CD14-positive monocyte (primary cell): ENCODE measurements around the gene CAV2. TPM values are rescaled to one million over a fixed set of nuclear protein-coding genes. Genes with fewer than 3 reads are reported as not detected.

ENCODE experiments used
- DNase-seq, 3 donors: peaks; one replicate each; pipeline ENCODE4 v3.0.0-alpha.2; 2011 to 2022
- H2AFZ ChIP-seq: 2 replicates; pipeline ENCODE4 v1.6.0; 2012; ENCODE audit warnings: mild to moderate bottlenecking, low read depth, low read length, inconsistent platforms; ENCODE audit not compliant: insufficient read depth, poor library complexity, severe bottlenecking
- H3K27ac ChIP-seq, 2 donors: 1 replicate in 1 of 2; 2 replicates in 1 of 2; pipeline ENCODE4 v1.5.1; 2012 to 2013; ENCODE audit warnings: low read length in 2 of 2, control low read depth in 1 of 2, inconsistent platforms in 1 of 2, low read depth in 1 of 2, mild to moderate bottlenecking in 1 of 2
- H3K27me3 ChIP-seq, 2 donors: one replicate each; pipeline versions ENCODE4 v1.6.0 to v1.6.1; 2011 to 2013; ENCODE audit warnings: low read length in 2 of 2; ENCODE audit not compliant: control insufficient read depth in 2 of 2, insufficient read depth in 2 of 2
- H3K36me3 ChIP-seq, 2 donors: replicated peaks in 1 of 2; 1 replicate in 1 of 2; 2 replicates in 1 of 2; pipeline versions ENCODE4 v1.5.1 to v1.6.1; 2012 to 2013; ENCODE audit warnings: low read length in 2 of 2, control low read depth in 1 of 2, inconsistent platforms in 1 of 2, mild to moderate bottlenecking in 1 of 2; ENCODE audit not compliant: insufficient read depth in 2 of 2, control insufficient read depth in 1 of 2
- H3K4me1 ChIP-seq, 2 donors: 1 replicate in 1 of 2; 2 replicates in 1 of 2; pipeline versions ENCODE4 v1.5.1 to v1.6.1; 2012 to 2013; ENCODE audit warnings: low read length in 2 of 2, control low read depth in 1 of 2, inconsistent platforms in 1 of 2, mild to moderate bottlenecking in 1 of 2, moderate library complexity in 1 of 2; ENCODE audit not compliant: insufficient read depth in 2 of 2, control insufficient read depth in 1 of 2
- H3K4me2 ChIP-seq: replicated peaks from 2 replicates; pipeline ENCODE3; 2012; ENCODE audit warnings: low read length, moderate library complexity, mild to moderate bottlenecking; ENCODE audit not compliant: poor library complexity, severe bottlenecking; ENCODE audit errors: extremely low read depth
- H3K4me3 ChIP-seq, 3 experiments: fragments of 200-600 bp in 1 of 3; sonication (generic) in 1 of 3; replicated peaks in 1 of 3; 1 replicate in 2 of 3; 2 replicates in 1 of 3; pipeline ENCODE4 v1.5.1; 2011 to 2013; ENCODE audit warnings: low read length in 3 of 3, mild to moderate bottlenecking in 3 of 3, control low read depth in 2 of 3, low read depth in 2 of 3, inconsistent platforms in 1 of 3, moderate library complexity in 1 of 3
- H3K79me2 ChIP-seq: 2 replicates; pipeline ENCODE4 v1.6.0; 2012; ENCODE audit warnings: mild to moderate bottlenecking, control low read depth, inconsistent platforms, low read length, moderate library complexity; ENCODE audit not compliant: insufficient read depth
- H3K9ac ChIP-seq: 2 replicates; pipeline ENCODE4 v1.6.0; 2017; ENCODE audit warnings: low read length, mild to moderate bottlenecking; ENCODE audit not compliant: insufficient read depth, poor library complexity, severe bottlenecking
- H3K9me3 ChIP-seq, 2 donors: replicated peaks in 1 of 2; 1 replicate in 1 of 2; 2 replicates in 1 of 2; pipeline versions ENCODE4 v1.5.1 to v1.6.1; 2012 to 2013; ENCODE audit warnings: low read length in 2 of 2, control low read depth in 1 of 2; ENCODE audit not compliant: control insufficient read depth in 1 of 2, insufficient read depth in 1 of 2
- H4K20me1 ChIP-seq: 2 replicates; pipeline ENCODE4 v1.6.0; 2012; ENCODE audit warnings: mild to moderate bottlenecking, low read length, control low read depth, moderate library complexity; ENCODE audit not compliant: insufficient read depth
- H3K27ac Mint-ChIP-seq, 7 donors: one replicate each; pipeline ENCODE4 v1.8.0; 2020; ENCODE audit warnings: mild to moderate bottlenecking in 7 of 7, mixed read lengths in 7 of 7, moderate library complexity in 6 of 7, inconsistent platforms in 2 of 7
- H3K27me3 Mint-ChIP-seq, 3 donors: one replicate each; pipeline ENCODE4 v1.8.0; 2021 to 2022; ENCODE audit warnings: low read depth in 3 of 3, mild to moderate bottlenecking in 3 of 3, mixed read lengths in 3 of 3, moderate library complexity in 3 of 3, inconsistent platforms in 1 of 3
- H3K36me3 Mint-ChIP-seq, 2 donors: one replicate each; pipeline ENCODE4 v1.8.0; 2020; ENCODE audit warnings: mixed read lengths in 2 of 2, inconsistent platforms in 1 of 2, mild to moderate bottlenecking in 1 of 2
- H3K4me1 Mint-ChIP-seq: one replicate; pipeline ENCODE4 v1.8.0; 2020; ENCODE audit warnings: mild to moderate bottlenecking, mixed read lengths
- H3K4me3 Mint-ChIP-seq, 2 donors: one replicate each; pipeline ENCODE4 v1.8.0; 2020; ENCODE audit warnings: mild to moderate bottlenecking in 2 of 2, mixed read lengths in 2 of 2, moderate library complexity in 1 of 2
- H3K9me3 Mint-ChIP-seq, 7 donors: one replicate each; pipeline ENCODE4 v1.8.0; 2020 to 2022; ENCODE audit warnings: mixed read lengths in 7 of 7, mild to moderate bottlenecking in 6 of 7, moderate library complexity in 6 of 7, inconsistent platforms in 2 of 7
- WGBS: methylation state at CpG from one replicate; pipeline ENCODE4 v1.1.5; 2013; ENCODE audit warnings: missing lambda C conversion rate; ENCODE audit not compliant: insufficient coverage; 5-methylcytosine and 5-hydroxymethylcytosine counted together
- intact Hi-C, 2 donors: fragments of 100-400 bp; cut with micrococcal nuclease; formaldehyde crosslinking; loops; one replicate each; pipeline versions ENCODE4 v1.15.0 to v1.15.1; 2023
- polyA plus RNA-seq, 3 donors: library from polyadenylated mRNA; depleted of rRNA in 1 of 3; unstranded in 2 of 3; stranded (reverse) in 1 of 3; fragments of 300-500 nt in 2 of 3; fragments of >200 nt in 1 of 3; fragmentation: Illumina TruSeq in 2 of 3; gene quantifications; 1 replicate in 2 of 3; 2 replicates in 1 of 3; pipeline ENCODE4 v1.2.3, GENCODE V29; 2012 to 2021
- TF ChIP-seq, protein P1 (sequence below): fragments of 200-600 bp; IDR thresholded peaks from one replicate; pipeline ENCODE4 v1.8.0; 2022; ENCODE audit warnings: antibody characterized with exemption, mild to moderate bottlenecking

CAV2 gene
- polyA plus RNA-seq, 3 donors, result 0.19 TPM; not detected in 2

DNA sequence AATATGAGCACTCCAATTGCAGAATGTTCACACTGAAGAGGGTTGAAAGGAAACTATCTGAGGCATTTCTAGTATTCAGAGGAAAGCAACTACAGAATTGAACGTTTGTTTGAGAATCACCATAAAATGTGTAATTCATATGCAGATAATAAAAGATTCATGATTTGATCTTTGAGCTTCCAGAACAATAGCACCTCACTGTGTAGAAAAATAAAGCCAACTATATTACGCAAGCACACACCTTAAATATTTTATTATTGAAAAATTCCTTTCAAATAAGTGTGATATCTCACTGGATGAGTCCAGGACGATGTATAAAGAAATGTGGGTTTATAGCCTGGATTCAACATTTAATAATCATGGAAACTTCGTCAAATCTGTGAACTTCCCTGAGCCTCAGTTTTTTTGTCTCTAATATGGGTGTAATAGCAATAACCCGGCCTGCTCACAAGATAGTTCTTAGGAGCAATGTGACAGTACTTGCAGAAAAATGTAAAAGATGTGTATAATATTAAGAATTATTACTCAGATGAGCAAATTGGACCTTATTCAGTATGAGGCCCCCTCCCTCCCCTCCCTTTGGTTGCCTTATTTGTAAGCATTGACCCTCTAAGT, 11.5 kb upstream of the CAV2 start:
- no peaks in the 10 kb centered on the region for H3K36me3 Mint-ChIP-seq
- H3K4me1 ChIP-seq, result no peaks in the 10 kb centered on the region
- WGBS, result no CpG with 5 or more reads among the region's 5 CpGs
- H3K4me1 Mint-ChIP-seq, result peaks cover 8% of the 10 kb centered on the region
- H3K27ac ChIP-seq, result no peak overlapping the region
- H3K27ac Mint-ChIP-seq, result no peak overlapping the region
- H3K9ac ChIP-seq, result no peak overlapping the region
- H3K9me3 ChIP-seq, result no peaks in the 10 kb centered on the region
- H3K4me3 Mint-ChIP-seq, result no peak overlapping the region
- peaks cover 0 to 4% (median 0%) of the 10 kb centered on the region in 7 donors for H3K9me3 Mint-ChIP-seq
- intact Hi-C loops, result no loop called here
- H3K27me3 ChIP-seq, result no peaks in the 10 kb centered on the region
- TF ChIP-seq, protein P1, sequence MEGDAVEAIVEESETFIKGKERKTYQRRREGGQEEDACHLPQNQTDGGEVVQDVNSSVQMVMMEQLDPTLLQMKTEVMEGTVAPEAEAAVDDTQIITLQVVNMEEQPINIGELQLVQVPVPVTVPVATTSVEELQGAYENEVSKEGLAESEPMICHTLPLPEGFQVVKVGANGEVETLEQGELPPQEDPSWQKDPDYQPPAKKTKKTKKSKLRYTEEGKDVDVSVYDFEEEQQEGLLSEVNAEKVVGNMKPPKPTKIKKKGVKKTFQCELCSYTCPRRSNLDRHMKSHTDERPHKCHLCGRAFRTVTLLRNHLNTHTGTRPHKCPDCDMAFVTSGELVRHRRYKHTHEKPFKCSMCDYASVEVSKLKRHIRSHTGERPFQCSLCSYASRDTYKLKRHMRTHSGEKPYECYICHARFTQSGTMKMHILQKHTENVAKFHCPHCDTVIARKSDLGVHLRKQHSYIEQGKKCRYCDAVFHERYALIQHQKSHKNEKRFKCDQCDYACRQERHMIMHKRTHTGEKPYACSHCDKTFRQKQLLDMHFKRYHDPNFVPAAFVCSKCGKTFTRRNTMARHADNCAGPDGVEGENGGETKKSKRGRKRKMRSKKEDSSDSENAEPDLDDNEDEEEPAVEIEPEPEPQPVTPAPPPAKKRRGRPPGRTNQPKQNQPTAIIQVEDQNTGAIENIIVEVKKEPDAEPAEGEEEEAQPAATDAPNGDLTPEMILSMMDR, result no peak
- peaks cover 2 to 5% (median 4%) of the 10 kb centered on the region in 3 donors for H3K27me3 Mint-ChIP-seq
- no peaks in the 10 kb centered on the region for H4K20me1 ChIP-seq
- no peak for DNase-seq
- H3K79me2 ChIP-seq, result no peaks in the 10 kb centered on the region
- H3K4me2 ChIP-seq, result no peak overlapping the region
- no peaks in the 10 kb centered on the region for H3K36me3 ChIP-seq
- H3K4me3 ChIP-seq, result no peak overlapping the region
- no peak overlapping the region for H2AFZ ChIP-seq

DNA sequence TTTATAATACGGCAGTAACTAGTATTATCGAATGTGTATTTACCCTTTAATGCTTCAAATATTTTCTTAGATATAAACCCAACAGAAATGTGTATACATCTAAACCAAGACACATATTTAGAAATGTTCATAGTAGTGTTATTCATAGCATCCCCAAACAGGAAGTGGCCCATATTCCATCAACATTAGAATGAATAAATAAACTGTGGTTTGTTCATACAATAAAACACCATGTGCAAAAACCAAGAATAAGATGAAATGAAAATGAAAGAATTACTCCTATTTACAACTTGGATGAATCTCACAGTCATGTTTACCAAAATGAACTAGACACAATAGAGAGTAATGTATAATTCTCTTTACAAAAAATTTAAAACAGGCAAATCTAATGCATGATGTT, 9.2 kb upstream of the CAV2 start:
- no CpG with 5 or more reads among the region's 2 CpGs for WGBS

More for the DNA sequence above, 9.2 kb upstream of the CAV2 start:
- Mint-ChIP-seq H3K36me3 (no peaks in the 10 kb centered on the region), H3K9me3 (peaks cover 0 to 4% (median 0%) of the 10 kb centered on the region in 7 donors), H3K27ac (no peak overlapping the region), H3K27me3 (peaks cover 0 to 9% (median under 1%) of the 10 kb centered on the region in 3 donors), H3K4me3 (no peak overlapping the region), H3K4me1 (peaks cover 7% of the 10 kb centered on the region)
- TF ChIP-seq, protein P1, result no peak
- Histone ChIP-seq H3K4me2 (no peak overlapping the region), H3K36me3 (no peaks in the 10 kb centered on the region), H3K27me3 (no peaks in the 10 kb centered on the region), H3K9me3 (no peaks in the 10 kb centered on the region), H3K27ac (no peak overlapping the region), H3K9ac (no peak overlapping the region), H3K79me2 (no peaks in the 10 kb centered on the region), H3K4me1 (no peaks in the 10 kb centered on the region), H3K4me3 (no peak overlapping the region), H2AFZ (no peak overlapping the region), H4K20me1 (no peaks in the 10 kb centered on the region)
- no peak for DNase-seq
- intact Hi-C loops, result no loop called here
